GM18508 (cell line): ENCODE data around the gene C1orf167.

ENCODE experiments used
- ATAC-seq: cut with Tn5 transposase; IDR thresholded peaks from one replicate; pipeline ENCODE4 v1.9.1; 2021; ENCODE audit warnings: moderate number of reproducible peaks; ENCODE audit not compliant: insufficient read depth, unreplicated experiment

C1orf167 gene

DNA sequence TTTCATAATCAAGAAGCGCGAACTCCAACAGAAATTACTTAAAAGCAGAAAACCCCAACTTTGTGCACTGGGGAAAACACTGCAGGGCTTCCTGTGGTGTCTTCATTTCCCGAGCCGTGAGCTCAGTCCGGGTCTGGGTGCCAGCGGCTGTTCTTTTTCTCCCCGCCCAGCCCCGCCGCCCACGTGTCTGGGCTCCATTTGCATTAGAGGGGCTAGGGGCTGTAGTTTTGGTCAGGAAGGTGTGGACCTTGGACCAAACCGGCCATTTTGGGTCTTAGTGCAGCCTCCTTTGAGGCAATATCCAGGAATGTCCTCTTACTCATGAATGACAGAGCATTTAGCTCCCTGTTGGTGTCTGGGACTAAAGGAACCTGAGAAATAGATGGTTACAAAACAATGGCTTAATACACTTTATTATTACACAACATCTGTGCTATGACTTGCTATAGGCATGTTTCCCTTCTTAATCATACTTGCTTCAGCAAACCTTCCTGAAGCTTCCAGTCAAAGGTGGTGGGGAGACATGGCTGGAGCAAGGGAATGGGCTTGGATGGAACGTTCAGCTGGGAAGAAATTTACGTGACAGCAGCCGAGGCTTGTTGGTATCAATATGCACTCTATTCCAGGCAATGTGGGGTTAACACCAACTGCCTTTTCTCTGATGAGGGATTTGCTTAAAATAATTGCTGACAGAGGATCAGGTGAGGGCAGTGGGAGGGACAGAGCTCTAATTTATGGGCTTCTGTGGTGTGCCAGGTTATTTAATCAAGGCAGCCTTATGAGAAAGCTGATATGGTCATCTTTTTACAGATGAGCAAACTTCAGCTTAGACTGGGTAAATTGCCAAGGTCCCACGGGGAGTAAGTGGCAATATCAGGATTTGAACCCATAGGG, 25.0 kb upstream of the C1orf167 start:
- no peak for ATAC-seq

DNA sequence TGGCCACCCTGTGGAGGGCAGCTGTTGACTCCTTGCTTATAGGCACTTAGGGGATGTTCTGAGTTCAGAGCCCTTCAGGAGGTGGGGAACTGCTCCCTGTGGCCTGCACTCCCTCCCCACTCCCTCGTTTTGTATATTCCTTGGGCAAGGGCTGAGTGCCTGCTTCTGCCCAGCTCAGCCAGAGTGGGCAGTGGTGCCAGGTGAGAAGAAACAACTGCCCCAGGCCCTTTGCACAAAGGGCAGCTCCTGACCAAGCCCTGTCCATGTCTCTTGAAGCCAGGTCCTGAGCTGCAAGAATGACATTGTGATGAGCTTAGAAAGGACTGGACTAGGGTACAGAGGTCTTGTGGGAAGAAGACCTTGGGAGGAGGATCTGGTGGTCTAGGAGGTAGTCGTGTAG, 23.9 kb upstream of the C1orf167 start:
- ATAC-seq = no peak

DNA sequence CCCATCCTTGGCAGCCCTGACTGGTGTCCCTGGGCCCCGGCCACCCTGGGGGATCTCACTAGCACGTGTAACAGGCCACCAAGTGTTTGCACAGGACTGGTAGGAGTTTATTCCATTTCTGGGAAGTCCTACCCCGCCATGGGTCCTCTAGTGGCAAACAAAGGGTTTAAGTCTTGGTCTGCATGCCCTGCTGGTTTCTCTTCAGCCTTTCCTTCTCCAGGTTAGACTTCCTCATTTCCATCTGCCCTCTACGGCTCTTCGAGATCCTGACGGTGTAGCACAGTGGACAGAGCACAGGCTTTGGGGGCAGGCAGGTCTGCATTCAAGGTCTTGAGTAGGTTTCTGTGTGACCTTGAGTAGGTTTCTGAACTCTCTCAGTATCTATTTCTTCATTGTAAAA, 23.2 kb upstream of the C1orf167 start:
- no peak for ATAC-seq

DNA sequence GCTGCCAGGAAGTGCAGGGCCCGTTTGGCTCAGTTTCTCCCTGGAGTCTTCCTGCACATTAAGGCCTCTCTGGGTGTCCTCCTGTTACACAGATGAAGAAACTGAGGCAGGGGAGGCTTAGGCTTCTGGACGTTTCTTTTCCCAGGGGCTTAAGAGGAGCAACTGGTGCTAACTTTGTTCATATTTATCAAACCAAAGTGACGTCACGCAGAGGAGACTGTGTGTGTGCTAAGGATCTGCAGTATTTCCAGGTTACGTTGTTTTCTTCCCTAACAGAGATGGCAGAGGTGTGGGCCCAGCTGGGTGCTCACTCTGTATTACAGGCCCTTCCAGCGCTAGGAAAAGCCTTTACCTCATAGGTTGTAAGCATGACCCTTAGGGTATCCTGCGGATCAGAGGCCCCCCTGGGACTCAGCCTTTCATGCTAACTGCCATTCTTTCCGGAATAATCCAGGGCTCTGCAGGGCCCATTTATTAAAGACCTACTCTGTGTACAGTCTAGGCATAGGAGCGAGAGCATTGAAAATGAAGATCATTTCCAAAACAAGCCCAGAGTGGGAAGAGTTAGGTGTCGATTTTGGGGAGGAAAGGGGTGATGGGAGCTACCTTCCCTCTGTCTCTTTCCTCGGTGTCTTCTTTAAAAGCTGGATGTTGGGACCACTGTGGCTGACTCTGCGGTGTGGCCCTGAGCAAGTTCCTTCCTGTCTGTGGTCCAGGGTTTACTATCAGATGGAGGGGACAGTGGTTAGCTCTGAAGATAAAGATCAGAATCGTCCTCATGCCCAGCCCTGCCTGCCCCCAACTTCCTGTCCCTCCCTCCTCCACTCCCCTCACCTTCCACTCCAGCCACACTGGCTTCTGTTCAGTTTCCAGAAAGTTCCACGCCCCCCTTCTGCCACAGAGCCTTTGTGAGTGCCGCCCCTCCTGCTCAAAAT, 21.5 kb upstream of the C1orf167 start:
- no peak for ATAC-seq

DNA sequence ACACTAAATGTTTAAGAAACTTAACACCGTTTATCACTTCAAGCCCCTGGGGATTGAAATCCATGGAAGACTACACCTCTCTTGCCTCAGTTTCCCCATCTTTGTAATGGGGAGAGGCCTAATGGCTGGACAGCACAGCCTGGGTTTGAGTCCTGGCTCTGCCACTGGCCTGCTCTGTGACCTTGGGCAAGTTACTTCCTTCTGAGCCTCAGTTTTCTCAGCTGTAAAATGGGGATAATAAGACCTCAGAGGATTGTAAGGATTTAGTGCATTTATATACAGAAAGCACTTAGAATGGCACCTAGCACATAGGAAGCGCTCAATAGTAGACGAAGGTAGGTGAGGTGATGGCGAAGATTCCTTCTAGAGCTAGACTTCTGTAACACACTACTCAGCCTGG, 20.5 kb upstream of the C1orf167 start:
- ATAC-seq = no peak

DNA sequence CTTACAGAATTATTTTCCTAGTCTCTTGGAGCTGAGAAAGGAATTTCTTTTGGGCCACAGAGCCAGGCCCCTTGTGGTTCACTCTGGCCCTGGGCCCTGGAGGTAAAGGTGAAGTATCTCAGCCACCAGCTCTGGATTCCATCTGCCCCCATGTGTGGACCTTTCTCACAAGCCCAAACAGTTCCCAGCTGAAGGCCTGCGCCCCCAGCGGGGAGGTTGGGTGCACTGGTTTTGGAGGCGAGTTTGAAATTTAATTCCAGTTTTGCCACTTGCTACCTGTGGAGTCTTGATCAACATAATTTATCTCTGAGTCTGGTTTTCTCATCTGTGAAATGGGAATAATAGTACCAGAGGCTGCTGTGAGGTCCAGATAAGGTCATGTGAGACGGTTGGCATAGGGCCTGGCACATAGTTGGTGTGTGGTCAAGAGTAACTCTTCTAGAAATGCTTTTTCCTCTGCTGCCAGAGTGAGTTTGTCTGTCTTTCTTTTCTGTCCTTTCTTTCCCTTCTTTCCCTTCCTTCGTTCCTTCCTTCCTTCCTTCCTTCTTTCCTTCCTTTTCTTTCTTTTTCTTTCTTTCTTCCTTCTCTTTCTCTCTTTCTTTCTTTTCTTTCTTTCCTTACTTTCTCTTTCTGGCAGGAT, 20.0 kb upstream of the C1orf167 start:
- ATAC-seq = no peak

DNA sequence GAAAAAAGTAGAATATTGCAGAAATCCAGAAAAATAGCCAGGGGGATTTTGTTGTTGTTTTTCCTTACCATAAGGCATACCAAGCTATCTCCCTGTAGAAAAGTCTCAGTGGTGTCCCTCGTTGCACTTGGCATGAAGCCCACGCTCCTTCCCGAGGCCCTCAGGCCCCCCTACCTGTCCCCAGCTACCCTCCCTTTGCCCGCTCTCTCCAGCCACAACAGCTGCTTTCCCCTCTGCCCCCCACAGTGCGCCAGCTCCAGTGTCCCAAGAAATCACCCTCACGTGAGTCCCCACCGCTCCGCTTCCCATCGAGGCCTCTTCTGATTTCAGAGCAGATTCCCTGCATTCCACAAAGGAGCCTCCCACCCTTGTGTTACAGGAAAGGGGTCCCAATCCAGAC, 17.7 kb upstream of the C1orf167 start:
- ATAC-seq = no peak

DNA sequence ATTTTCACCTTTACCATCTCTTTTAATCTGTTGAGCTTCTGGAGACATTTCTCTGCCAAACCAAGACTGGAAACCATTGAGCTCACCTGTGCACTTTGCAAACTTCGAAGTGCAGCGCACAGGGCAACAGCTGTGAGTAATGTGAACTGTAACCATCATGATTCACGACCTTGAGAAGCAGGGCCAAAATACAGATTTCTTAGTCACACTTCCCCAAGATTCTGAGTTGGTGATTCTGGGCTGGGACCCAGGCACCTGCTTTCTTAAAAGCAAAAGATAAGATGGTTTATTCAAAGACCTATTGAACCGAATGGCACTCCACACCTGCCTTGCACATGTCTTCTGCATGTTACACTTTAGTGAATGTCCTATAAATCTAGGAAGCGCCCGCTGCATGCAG, 15.9 kb upstream of the C1orf167 start:
- no peak for ATAC-seq

DNA sequence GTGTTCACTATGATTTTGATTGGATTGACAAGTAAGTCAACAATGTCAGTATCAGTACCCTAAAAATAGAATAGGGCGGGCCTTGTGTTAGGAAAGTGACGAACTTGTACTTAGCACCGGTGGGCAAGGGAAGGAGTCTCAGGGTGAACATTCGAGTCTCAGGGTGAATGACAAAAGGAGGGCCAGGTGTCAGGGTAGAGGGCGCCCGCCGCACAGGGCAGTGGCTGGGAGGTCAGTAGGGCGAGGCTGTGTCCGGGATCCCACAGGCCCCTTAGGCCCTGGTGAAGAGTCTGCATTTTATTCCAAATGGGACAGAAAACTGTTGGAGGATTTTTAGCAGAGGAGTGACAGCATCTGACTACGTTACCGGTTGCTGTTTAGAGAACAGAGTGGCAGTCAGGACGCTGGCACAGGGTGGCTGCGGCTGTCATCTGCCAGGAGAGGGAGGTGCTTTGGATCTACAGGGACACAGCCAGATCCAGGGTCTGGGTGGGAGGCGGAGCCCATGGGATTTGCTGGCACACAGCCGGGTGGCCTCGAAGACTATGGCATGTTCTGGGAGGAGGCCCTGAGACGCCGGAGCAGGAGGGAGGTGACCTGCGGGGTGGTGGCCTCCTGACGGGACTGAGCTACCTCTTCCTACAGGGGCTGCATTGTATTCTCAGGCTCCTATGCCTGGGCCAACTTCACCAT, 15.1 kb upstream of the C1orf167 start:
- ATAC-seq = no peak

DNA sequence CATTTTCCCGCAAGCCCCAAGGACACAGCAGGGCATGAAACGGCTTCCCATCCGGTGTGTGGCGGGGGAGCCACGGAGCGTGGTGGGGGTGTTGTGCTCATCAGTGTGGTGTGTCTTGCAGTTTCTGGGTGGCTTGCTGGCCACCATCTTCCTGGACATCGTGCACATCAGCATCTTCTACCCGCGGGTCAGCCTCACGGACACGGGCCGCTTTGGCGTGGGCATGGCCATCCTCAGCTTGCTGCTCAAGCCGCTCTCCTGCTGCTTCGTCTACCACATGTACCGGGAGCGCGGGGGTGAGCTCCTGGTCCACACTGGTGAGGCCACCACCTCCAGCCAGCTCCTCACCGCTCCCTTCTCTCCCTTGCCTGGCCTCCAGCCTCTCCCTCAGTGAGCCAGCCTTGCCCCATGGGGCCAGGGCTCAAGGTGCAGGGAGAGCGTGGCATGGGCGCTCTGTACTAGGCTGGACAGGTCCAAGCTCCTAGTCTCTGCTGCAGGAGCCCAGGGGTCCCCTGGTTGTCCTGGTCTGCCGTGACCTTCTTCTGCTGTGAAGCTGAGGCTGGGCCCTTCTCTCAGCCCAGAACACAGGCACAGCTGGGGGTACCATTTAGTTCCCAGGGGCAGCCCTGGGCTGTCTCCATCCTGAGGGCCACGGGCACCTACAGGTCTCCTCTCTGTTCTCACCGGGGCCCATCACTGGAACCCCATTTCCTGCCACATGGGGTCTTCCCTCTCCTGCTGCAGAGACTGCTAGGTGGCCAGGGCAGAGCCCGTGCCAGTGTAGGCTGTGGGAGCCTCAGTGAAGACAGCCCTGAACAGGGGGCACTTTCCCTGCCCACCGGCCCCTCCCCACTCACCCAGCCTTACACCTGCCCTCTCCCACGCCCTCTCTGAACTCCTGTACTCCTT, 13.4 kb upstream of the C1orf167 start:
- no peak for ATAC-seq

DNA sequence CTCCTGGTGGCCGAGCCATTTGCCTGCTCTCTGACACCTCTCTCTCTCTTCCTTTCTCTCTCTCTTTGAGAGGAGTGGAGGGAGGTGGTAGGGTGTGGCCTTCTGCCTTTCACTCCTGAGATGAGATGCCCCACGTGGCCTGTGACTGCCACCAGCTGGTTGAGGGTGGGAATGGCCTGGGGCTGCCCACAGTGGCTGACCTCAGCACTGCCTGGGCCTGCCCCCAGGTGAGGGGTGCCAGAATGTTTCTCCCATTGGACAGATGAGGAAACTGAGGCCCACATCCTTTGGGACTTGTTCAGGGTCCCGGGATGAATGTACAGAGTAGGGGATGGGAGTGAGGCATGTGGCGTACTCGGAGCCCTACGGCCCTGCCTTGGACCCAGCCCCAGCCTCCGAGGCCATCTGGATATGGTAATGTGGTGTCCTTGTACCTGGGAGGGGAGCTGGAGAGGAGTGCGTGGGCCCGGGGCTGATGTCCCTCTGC, 12.7 kb upstream of the C1orf167 start:
- ATAC-seq = no peak

DNA sequence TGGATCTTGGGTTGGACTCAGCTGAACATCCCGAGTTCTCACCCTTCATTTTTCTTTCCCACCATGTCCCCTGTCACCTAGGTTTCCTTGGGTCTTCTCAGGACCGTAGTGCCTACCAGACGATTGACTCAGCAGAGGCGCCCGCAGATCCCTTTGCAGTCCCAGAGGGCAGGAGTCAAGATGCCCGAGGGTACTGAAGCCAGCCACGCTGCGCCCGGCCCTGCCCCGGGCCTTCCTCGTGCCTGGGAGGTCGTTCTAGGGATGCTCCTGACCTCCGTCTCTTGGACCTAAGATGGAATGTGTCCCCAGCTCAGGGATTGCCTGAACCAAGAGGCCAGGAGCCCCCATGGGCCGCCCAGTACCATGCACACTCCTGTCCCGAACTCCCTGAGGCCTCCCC, 12.0 kb upstream of the C1orf167 start:
- ATAC-seq = no peak

DNA sequence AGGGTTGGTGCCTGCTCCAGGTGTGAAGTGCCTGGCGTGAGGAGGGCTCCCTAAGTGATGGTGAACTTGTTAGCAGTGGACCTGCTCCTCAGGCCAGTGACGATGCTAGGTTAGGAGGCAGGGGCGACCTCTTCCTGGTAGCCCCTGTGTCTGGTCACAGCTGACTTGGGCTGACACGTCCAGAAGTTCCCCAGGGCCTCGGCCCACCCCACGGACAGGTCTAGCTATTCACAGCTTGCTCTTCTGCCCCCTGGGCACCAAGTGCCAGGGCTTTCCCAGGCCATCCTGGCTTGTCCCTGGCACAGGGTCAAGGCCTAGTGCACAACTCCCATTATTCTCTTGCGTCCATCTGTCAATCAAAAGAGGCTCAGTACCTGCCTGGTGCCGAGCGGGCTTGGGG, 10.9 kb upstream of the C1orf167 start:
- no peak for ATAC-seq

DNA sequence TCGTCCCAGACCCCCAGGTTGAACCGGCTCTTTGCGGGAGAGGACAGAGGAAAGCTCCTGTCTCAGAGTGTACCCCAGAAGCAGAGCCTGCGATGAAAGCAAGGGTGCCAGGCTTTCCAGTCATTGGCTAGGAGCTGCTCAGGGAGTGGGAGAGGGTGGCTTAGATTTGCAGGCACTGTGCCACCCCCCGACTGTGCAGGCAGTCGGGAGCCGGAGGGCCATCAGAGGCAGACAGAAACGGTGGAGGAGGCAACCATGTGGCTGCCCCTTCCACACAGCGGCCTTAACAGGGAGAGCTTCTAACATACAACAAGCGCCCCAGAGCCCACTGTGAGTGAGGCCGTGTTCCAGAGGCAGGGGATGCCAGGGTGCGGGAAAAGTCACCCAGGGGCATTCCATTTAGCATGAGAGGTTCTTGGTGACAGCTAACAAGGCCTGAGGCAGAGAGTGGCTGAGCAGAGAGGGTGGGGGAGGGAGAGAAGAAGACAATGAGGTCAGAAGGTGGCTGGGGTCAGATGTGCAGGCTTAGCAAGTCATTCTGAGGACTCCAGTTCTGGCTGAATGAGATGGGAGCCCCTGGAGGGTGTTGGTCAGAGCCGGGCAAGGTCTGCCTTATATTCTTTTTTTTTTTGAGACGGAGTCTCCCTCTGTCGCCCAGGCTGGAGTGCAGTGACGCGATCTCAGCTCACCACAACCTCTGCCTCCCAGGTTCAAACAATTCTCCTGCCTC, 9.5 kb upstream of the C1orf167 start:
- no peak for ATAC-seq

DNA sequence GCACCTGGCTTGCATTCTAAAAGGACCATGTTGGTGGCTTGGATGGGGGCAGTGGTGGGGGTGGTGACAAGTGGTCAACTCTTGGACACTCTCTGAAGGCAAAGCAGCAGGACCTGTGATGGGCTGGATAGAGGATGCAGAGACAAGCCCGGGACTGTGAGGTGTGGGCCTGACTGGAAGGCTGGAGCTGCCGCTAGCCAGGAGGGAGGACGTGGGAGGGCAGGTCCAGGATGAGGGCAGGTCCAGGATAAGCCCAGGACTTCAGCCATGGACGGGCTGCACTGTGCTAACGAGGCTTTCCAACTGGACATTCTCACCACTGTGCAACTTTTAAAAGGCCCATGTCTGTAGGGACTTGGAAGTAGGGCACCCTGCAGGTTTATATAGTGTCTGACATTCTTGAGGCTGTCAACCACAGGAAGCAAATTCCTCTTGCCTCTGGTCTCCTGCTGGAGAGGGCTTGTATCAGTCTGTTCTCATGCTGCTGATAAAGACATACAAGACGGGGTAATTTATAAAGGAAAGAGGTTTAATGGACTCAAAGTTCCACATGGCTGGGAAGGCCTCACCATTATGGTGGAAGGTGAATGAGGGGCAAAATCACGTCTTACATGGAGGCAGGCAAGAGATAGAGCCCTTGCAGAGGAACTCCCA, 8.3 kb upstream of the C1orf167 start:
- ATAC-seq = no peak

DNA sequence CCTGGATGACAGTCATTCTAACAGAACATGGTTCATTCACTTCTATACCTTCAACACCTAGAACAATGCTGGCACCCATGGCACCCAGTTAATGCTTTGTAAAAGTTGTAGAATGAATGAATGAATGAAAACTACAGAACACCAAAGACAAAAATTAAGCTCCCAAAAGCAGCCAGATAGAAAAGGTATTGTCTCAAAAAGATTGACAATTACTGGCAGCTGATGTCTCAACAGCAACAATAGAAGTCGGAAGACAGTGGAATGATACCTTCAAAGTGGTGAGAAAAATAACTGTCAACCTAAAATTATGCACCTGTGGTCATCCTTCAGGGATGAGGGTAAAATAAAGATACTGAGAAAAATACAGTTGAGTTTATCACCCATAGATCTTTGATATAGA, 4.9 kb upstream of the C1orf167 start:
- ATAC-seq = no peak

DNA sequence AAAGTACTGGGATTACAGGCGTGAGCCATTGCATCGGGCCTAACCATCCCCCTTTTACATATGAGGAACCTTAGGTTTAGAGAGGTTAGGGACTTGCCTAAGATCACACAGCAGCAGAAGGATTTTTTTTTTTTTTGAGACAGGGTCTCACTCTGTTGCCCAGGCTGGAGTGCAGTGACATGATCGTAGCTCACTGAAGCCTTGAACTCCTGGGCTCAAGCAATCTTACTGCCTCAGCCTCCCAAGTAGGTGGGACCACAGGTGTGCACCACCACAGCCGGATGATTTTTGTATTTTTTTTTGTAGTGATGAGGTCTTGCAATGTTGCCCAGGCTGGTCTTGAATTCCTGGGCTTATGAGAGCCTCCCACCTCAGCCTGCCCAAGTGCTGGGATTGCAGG, 2.2 kb upstream of the C1orf167 start:
- no peak for ATAC-seq

DNA sequence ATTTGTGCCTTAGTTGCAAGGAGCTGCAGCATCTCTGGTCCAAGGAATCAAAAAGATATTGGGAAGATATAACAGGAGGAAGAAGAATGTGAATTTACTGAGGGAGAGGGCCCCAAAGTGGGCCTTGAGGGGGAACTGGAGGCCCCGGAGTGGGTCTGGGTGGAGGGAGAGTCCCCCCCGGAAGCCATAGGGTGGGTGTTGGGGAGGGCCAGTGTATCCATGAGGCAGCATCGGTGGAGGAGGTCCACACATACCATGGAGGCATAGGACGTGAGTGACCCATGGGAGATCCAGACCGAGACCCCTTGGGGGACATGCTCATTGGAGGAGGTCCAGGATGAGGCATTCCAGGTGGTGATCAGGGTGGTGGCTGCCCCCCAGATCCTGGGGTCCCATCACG, 708 bp upstream of the C1orf167 start:
- no peak for ATAC-seq
